ENCODE data around the gene KRTAP4-4.
"Not testable (repeated sequence)": the region's sequence is repeated elsewhere in the genome, so short reads cannot be mapped to it uniquely, and the experiment has no call there.

KRTAP4-4 gene

GRCh38 chr17:41160648-41161047 lies at the start of gene KRTAP4-4:
Gene KRTAP4-4, minus strand, starts transcription at chr17:41160748. Its CDS starts 57 bp downstream, at chr17:41160691.
- DNase-seq: no peak

GRCh38 chr17:41199421-41200078 lies 39.0 kb upstream of the KRTAP4-4 start:
- no peak for DNase-seq

GRCh38 chr17:41196068-41196467 lies 35.5 kb upstream of the KRTAP4-4 start:
- DNase-seq: no peak

GRCh38 chr17:41190328-41190727 lies 29.8 kb upstream of the KRTAP4-4 start:
- DNase-seq: no peak

GRCh38 chr17:41189837-41190318 lies 29.3 kb upstream of the KRTAP4-4 start, which contains the start of gene KRTAP9-1:
Gene KRTAP9-1, plus strand, starts transcription at chr17:41189887. Its CDS starts 0 bp downstream, at chr17:41189887.
- DNase-seq: not testable (repeated sequence)

GRCh38 chr17:41186872-41187271 lies 26.3 kb upstream of the KRTAP4-4 start:
- DNase-seq: no peak

GRCh38 chr17:41185001-41185400 lies 24.5 kb upstream of the KRTAP4-4 start:
- no peak for DNase-seq

GRCh38 chr17:41184480-41184961 lies 24.0 kb upstream of the KRTAP4-4 start, which contains the start of gene KRTAP4-1:
Gene KRTAP4-1, minus strand, starts transcription at chr17:41184911. Its CDS starts 57 bp downstream, at chr17:41184854.
- no peak for DNase-seq

GRCh38 chr17:41178843-41179616 lies 18.5 kb upstream of the KRTAP4-4 start:
- no peak for DNase-seq

GRCh38 chr17:41178341-41178740 lies 17.8 kb upstream of the KRTAP4-4 start:
- no peak for DNase-seq

GRCh38 chr17:41177727-41178271 lies 17.3 kb upstream of the KRTAP4-4 start, which contains the start of gene KRTAP4-2:
Gene KRTAP4-2, minus strand, starts transcription at chr17:41178221. Its CDS starts 57 bp downstream, at chr17:41178164.
- no peak for DNase-seq

- no peak for DNase-seq
These were observed 16.3 kb upstream of the KRTAP4-4 start for GRCh38 chr17:41176744-41177387.

GRCh38 chr17:41171886-41172285 lies 11.3 kb upstream of the KRTAP4-4 start:
- DNase-seq: no peak

GRCh38 chr17:41168121-41168520 lies 7.6 kb upstream of the KRTAP4-4 start, which contains the start of gene KRTAP4-3:
Gene KRTAP4-3, minus strand, starts transcription at chr17:41168221. Its CDS starts 49 bp downstream, at chr17:41168172.
- DNase-seq: no peak

- no peak for DNase-seq
These were observed 7.0 kb upstream of the KRTAP4-4 start for GRCh38 chr17:41167561-41167960.

GRCh38 chr17:41163828-41164227 lies 3.3 kb upstream of the KRTAP4-4 start:
- DNase-seq: no peak

- DNase-seq: not testable (repeated sequence)
These were observed 358 bp downstream of the KRTAP4-4 start for GRCh38 chr17:41160190-41160589.

GRCh38 chr17:41153856-41154255 lies 6.7 kb downstream of the KRTAP4-4 start:
- DNase-seq: no peak

GRCh38 chr17:41151525-41151924 lies 9.0 kb downstream of the KRTAP4-4 start:
- no peak for DNase-seq

- no peak for DNase-seq
These were observed 10.5 kb downstream of the KRTAP4-4 start for GRCh38 chr17:41150026-41150425.

- DNase-seq: no peak
These were observed 10.9 kb downstream of the KRTAP4-4 start, which contains the start of gene KRTAP4-5 for GRCh38 chr17:41149652-41149985. Gene KRTAP4-5, minus strand, starts transcription at chr17:41149825. Its CDS starts 58 bp downstream, at chr17:41149767.

GRCh38 chr17:41148971-41149651 lies 11.4 kb downstream of the KRTAP4-4 start:
- not testable (repeated sequence) for DNase-seq

Data from CD4-positive, alpha-beta T cell treated with Interleukin-12 subunit alpha and Interleukin-12 subunit beta, for 1 hour (primary cell).